ENCODE measurements around the gene RAB20.

DNA sequence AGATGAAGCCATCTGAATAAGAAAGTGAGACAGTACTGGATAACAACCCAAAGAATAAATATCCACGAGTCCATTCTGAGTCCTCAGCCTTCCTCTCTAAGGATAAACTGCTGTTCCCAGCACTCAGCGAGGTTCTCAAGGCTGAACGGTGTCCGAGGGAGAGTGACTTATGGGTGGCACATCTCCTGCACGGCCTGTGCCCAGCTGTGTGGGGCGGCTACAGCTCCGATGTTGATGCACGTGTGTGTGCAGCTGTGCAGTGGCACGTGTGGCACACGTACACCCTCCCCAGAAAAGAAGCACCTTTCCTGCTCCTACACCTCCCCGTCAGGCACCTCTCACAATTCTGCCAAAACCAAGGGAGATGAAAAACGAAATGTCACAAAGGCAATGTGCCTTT, 45.0 kb downstream of the RAB20 start:
- TF ChIP-seq TCF7L2 (IDR thresholded peaks at IDR 0.05; ENCODE audit: borderline replicate concordance, extremely low read depth, insufficient read depth, insufficient read length): no peak
- TF ChIP-seq, protein P1, sequence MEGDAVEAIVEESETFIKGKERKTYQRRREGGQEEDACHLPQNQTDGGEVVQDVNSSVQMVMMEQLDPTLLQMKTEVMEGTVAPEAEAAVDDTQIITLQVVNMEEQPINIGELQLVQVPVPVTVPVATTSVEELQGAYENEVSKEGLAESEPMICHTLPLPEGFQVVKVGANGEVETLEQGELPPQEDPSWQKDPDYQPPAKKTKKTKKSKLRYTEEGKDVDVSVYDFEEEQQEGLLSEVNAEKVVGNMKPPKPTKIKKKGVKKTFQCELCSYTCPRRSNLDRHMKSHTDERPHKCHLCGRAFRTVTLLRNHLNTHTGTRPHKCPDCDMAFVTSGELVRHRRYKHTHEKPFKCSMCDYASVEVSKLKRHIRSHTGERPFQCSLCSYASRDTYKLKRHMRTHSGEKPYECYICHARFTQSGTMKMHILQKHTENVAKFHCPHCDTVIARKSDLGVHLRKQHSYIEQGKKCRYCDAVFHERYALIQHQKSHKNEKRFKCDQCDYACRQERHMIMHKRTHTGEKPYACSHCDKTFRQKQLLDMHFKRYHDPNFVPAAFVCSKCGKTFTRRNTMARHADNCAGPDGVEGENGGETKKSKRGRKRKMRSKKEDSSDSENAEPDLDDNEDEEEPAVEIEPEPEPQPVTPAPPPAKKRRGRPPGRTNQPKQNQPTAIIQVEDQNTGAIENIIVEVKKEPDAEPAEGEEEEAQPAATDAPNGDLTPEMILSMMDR (IDR thresholded peaks at IDR 0.05 in 2 of 3, conservative IDR thresholded peaks at IDR 0.05 in 1 of 3; ENCODE audit: borderline replicate concordance in 1 of 3, insufficient read depth in 1 of 3, low read depth in 2 of 3, low read length in 2 of 3): no peak

All from HCT116 (cell line).